Heart right ventricle (tissue), 16 donors: ENCODE measurements around the gene CEBPE. TPM values are rescaled to one million over a fixed set of nuclear protein-coding genes. Genes with fewer than 3 reads are reported as not detected.

Source experiments
- ATAC-seq, 8 donors: fragments of 200-7000 bp; cut with Tn5 transposase; one replicate each; pipeline ENCODE4 v1.9.1; 2020; ENCODE audit warnings: mild to moderate bottlenecking in 8 of 8, moderate library complexity in 8 of 8, moderate number of reproducible peaks in 1 of 8
- DNase-seq, 2 donors: peaks; one replicate each; pipeline ENCODE4 v3.0.0-alpha.2; 2020
- H3K27ac ChIP-seq, 10 donors: fragments of 200-600 bp; sonication (generic) in 2 of 10; one replicate each; pipeline versions ENCODE4 v1.5.0 to v1.8.0; 2020 to 2022; ENCODE audit warnings: mild to moderate bottlenecking in 3 of 10
- H3K27me3 ChIP-seq, 7 donors: fragments of 200-600 bp; one replicate each; pipeline ENCODE4 v1.8.0; 2021 to 2022; ENCODE audit warnings: mild to moderate bottlenecking in 2 of 7
- H3K36me3 ChIP-seq, 9 donors: fragments of 200-600 bp; sonication (generic) in 1 of 9; one replicate each; pipeline versions ENCODE4 v1.5.0 to v1.8.0; 2020 to 2022; ENCODE audit warnings: mild to moderate bottlenecking in 2 of 9
- H3K4me1 ChIP-seq, 9 donors: fragments of 200-600 bp; sonication (generic) in 1 of 9; one replicate each; pipeline versions ENCODE4 v1.5.0 to v1.8.0; 2020 to 2022; ENCODE audit warnings: mild to moderate bottlenecking in 4 of 9
- H3K4me3 ChIP-seq, 10 donors: fragments of 200-600 bp; sonication (generic) in 2 of 10; one replicate each; pipeline versions ENCODE4 v1.5.0 to v1.8.0; 2020 to 2022; ENCODE audit warnings: mild to moderate bottlenecking in 7 of 10, moderate library complexity in 2 of 10
- H3K9me3 ChIP-seq, 11 donors: fragments of 200-600 bp in 10 of 11; sonication (generic) in 2 of 11; one replicate each; pipeline versions ENCODE4 v1.5.0 to v1.8.0; 2013 to 2022; ENCODE audit warnings: mild to moderate bottlenecking in 2 of 11, control low read depth in 1 of 11, moderate library complexity in 1 of 11
- WGBS, 2 donors: extraction: QIAGEN DNeasy Blood & Tissue Kit; methylation state at CpG; one replicate each; pipeline ENCODE4 v1.1.7; 2013; ENCODE audit warnings: inconsistent platforms in 1 of 2; 5-methylcytosine and 5-hydroxymethylcytosine counted together
- intact Hi-C, 10 donors: fragments of 100-400 bp; cut with DNase I; formaldehyde crosslinking; loops; one replicate each; pipeline versions ENCODE4 v1.11.1 to v1.14.2; 2022
- polyA plus RNA-seq, 2 donors: library from polyadenylated mRNA; stranded (reverse); fragments of 200-250 nt; gene quantifications; one replicate each; pipeline ENCODE4 v1.2.3, GENCODE V29; 2013
- total RNA-seq, 10 donors: library from RNA; stranded (reverse); fragmentation: NEBNext Ultra II Directional in 3 of 10; extraction: Animal tissue kit (Norgen Biotek cat#: 25700) in 3 of 10; gene quantifications; one replicate each; pipeline versions ENCODE4 v1.2.1 to v1.2.4, GENCODE V29; 2021 to 2023
- TF ChIP-seq, protein P1 (sequence below), 9 donors: fragments of 200-600 bp; sonication (generic) in 2 of 9; IDR thresholded peaks; one replicate each; pipeline versions ENCODE4 v1.5.0 to v1.8.0; 2021 to 2022; ENCODE audit warnings: antibody characterized with exemption in 9 of 9, mild to moderate bottlenecking in 5 of 9, moderate library complexity in 1 of 9
- donor health status: Arrhythmogenic right ventricular cardiomyopathy.
- donor health status: ischemic (EF 13 %, LVEDD 7.1; RV severe dilation, severe dysfunction).
- donor health status: healthy with polysubstance abuse.
- donor health status: DM: no; HTN: yes; CAD: no.
- donor health status: DM: no; HTN: no; CAD: no.
- donor health status: ischemic (EF 25% LVEDD 6.9; RV normal size, moderate dysfunction).
- donor health status: ischemic (EF 25% LVEDD 5.7; RV mildly dilated, moderate dysfunction).
- donor health status: healthy.
- donor health status: DM: yes; HTN: yes; CAD: no.
- donor health status: Ischemic cardiomyopathy.
- donor health status: ischemic (EF 35%, LVEDD 5.7; RV mildly dilated, moderate dysfunction).
- donor health status: nonischemic (EF 11% LVEDD 7.7; RV severe dilation, severe dysfunction).
- donor health status: DM: yes; HTN: yes; CAD: no.
- donor health status: PGD.
- donor health status: ischemic (EF 29% LVEDD 5.4; RV normal size, mild dysfunction).
- donor health status: nonischemic (EF 23%, LVEDD 6.1; RV moderate dilation, normal function).

The CEBPE gene
- total and polyA plus RNA-seq, 12 donors, result 0.07 to 0.53 TPM; not detected in 10

DNA sequence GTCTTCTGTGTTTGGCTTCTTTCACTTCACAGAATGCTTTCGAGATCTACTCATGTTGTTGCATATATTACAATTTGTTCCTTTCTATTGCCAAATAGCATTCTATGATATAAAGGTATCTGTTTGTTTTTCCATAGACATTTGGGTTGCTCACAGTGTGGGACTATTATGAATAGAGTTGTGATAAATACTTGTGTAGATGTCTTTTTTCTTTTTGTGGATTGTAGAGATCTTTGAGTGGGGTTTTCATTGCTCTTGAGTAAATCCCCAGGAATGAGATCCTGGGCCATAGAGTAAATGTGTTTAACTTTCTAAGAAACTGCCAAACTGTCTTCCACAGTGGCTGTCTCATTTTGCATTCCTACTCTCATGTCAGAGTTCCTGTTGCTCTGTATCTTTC, 24.9 kb upstream of the CEBPE start:
- Histone ChIP-seq H3K9me3 (no peaks in the 10 kb centered on the region), H3K27ac (no peak overlapping the region), H3K4me1 (peaks cover 0 to 38% (median 14%) of the 10 kb centered on the region in 9 donors), H3K4me3 (no peak overlapping the region), H3K36me3 (peaks cover 0 to 23% (median 0%) of the 10 kb centered on the region in 9 donors), H3K27me3 (no peaks in the 10 kb centered on the region)
- 77 to 86% methylated on average over 1 of the region's 1 CpG for WGBS, 2 donors
- DNase-seq (no peak), ATAC-seq (no peak)
- TF ChIP-seq, protein P1, sequence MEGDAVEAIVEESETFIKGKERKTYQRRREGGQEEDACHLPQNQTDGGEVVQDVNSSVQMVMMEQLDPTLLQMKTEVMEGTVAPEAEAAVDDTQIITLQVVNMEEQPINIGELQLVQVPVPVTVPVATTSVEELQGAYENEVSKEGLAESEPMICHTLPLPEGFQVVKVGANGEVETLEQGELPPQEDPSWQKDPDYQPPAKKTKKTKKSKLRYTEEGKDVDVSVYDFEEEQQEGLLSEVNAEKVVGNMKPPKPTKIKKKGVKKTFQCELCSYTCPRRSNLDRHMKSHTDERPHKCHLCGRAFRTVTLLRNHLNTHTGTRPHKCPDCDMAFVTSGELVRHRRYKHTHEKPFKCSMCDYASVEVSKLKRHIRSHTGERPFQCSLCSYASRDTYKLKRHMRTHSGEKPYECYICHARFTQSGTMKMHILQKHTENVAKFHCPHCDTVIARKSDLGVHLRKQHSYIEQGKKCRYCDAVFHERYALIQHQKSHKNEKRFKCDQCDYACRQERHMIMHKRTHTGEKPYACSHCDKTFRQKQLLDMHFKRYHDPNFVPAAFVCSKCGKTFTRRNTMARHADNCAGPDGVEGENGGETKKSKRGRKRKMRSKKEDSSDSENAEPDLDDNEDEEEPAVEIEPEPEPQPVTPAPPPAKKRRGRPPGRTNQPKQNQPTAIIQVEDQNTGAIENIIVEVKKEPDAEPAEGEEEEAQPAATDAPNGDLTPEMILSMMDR (IDR thresholded peaks at IDR 0.05), result no peak
- intact Hi-C loops, result no loop called here

DNA sequence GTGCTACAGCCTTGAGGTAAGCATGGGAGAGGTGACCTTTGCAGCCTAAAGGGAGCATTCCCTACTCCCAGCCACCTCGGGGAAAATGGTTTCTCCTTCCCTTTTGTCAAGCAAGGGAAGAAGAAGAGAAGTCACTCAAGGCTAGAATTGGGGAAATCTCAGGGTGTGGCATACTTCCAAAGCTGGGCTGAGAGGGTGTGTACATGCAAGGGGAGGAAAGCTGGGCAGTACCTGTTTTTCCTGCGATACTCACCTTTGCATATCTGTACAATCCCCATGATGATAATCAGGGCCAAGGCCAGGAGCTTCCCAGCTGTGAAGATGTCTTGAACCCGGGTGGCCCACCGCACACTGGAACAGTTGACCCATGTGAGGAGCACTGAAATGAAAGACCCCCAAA, 23.8 kb upstream of the CEBPE start:
- no peak for ATAC-seq
- peak overlapping the region in 8 of 10 donors; percentile 51 to 79 (median 62) for H3K27ac ChIP-seq
- H3K27me3 ChIP-seq, result no peaks in the 10 kb centered on the region
- no peaks in the 10 kb centered on the region for H3K9me3 ChIP-seq
- DNase-seq, result no peak
- 85 to 89% methylated on average over 4 of the region's 4 CpGs for WGBS, 2 donors
- TF ChIP-seq, protein P1 (IDR thresholded peaks at IDR 0.05), result no peak
- intact Hi-C loops, result loop anchor here in 1 of 10 donors (1.0 kb wide), 1 partner anchor 11 kb away; no protein-coding TSS in a partner anchor
- peaks cover 0 to 33% (median 14%) of the 10 kb centered on the region in 9 donors for H3K4me1 ChIP-seq
- peaks cover 0 to 32% (median 0%) of the 10 kb centered on the region in 9 donors for H3K36me3 ChIP-seq
- H3K4me3 ChIP-seq, result no peak overlapping the region

DNA sequence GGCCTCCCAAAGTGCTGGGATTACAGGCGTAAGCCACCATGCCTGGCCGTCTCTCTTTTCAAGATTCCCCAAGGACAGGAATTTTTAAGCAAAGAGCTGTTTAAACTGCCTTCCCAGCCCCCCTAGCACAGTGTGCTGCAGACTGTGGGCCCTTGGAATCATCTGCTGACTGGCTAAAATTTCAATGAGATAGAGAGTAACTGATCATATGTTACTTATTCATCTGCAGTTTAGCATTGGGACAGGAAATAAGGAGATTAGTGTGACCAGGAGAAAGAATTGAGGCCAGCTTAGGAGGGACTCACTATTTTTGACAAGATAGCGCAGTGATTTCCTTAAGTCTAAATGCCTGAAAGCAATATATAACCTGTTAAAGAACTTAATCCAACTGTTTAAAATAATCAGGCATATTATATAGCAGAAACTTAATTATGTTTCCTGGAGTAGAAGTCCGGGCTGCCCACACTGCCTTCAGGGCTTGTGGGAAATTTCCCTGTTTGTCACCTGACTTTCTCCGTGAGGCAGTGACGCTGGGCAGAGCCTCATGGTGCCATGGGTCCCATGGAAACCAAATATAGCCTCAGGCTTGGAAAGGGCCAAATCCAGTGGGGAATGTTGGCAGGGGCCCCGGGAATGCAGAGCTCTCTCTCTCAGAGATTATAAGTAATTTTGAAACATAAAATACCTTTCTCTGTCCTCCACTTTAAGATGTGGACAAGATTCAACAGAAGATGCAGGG, 22.8 kb upstream of the CEBPE start:
- intact Hi-C loops, result loop anchor here in 1 of 10 donors (1.0 kb wide), 1 partner anchor 12 kb away; no protein-coding TSS in a partner anchor
- Histone ChIP-seq H3K9me3 (no peaks in the 10 kb centered on the region), H3K27me3 (no peaks in the 10 kb centered on the region), H3K4me3 (no peak overlapping the region), H3K27ac (peak overlapping the region; percentile 15 to 79 (median 62)), H3K4me1 (peaks cover 0 to 31% (median 13%) of the 10 kb centered on the region in 9 donors), H3K36me3 (peaks cover 0 to 40% (median 0%) of the 10 kb centered on the region in 9 donors)
- TF ChIP-seq, protein P1 (IDR thresholded peaks at IDR 0.05), result no peak
- DNase-seq (peak; percentile 73 to 80), ATAC-seq (peak; percentile 83 to 97 (median 92))
- WGBS, 2 donors, result 45 to 49% methylated on average over 7 of the region's 7 CpGs

DNA sequence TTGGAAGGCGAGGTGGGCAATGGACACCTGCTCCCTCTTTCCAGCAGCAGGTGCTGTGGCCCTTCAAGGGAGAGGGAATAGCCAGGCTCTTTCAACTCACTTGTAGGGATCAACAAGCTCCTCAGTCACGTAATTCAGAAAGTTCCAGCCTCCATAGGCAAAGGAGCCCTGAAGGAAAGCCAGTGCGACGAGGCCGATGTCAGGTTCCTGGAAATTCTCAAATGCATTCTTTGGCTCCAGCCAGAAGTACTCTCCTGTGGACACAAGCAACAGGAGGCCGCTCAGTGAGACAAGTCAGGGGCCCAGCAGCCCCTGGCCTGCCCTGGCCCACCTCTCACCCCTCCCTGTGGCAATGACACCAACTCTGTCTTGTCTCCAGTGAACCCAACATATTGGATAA, 21.3 kb upstream of the CEBPE start:
- Histone ChIP-seq H3K27ac (no peak overlapping the region), H3K4me3 (no peak overlapping the region), H3K4me1 (peaks cover 0 to 25% (median 13%) of the 10 kb centered on the region in 9 donors), H3K9me3 (no peaks in the 10 kb centered on the region), H3K27me3 (no peaks in the 10 kb centered on the region), H3K36me3 (peaks cover 0 to 46% (median 0%) of the 10 kb centered on the region in 9 donors)
- TF ChIP-seq, protein P1 (IDR thresholded peaks at IDR 0.05), result no peak
- intact Hi-C loops, result no loop called here
- DNase-seq (no peak), ATAC-seq (no peak)
- WGBS, 2 donors, result 59 to 68% methylated on average over 6 of the region's 6 CpGs
